GF-D8 (cell line): ENCODE data around the gene SLC9A8.
A peak's percentile ranks its signal among the peaks of the same experiment; 100 is the strongest.
"Not testable (repeated sequence)": the region's sequence is repeated elsewhere in the genome, so short reads cannot be mapped to it uniquely, and the experiment has no call there.

Experiments used
- DNase-seq: peaks from one replicate; lab custom pipeline; 2025; lab: John Stamatoyannopoulos, UW

Gene SLC9A8

GRCh38 chr20:49787371-49788357 is 25.0 kb upstream of the SLC9A8 start:
- no peak for DNase-seq

- peak; percentile 78 for DNase-seq
Observed at GRCh38 chr20:49790077-49790798, 22.4 kb upstream of the SLC9A8 start.

- DNase-seq = no peak
Observed at GRCh38 chr20:49791165-49791564, 21.5 kb upstream of the SLC9A8 start.

GRCh38 chr20:49792006-49792405 is 20.6 kb upstream of the SLC9A8 start:
- DNase-seq = no peak

- DNase-seq = no peak
Observed at GRCh38 chr20:49792611-49793010, 20.0 kb upstream of the SLC9A8 start.

- DNase-seq = peak; percentile 78
Observed at GRCh38 chr20:49794336-49795134, 18.1 kb upstream of the SLC9A8 start.

- DNase-seq = no peak
Observed at GRCh38 chr20:49795135-49795424, 17.5 kb upstream of the SLC9A8 start.

GRCh38 chr20:49796600-49797343 is 15.9 kb upstream of the SLC9A8 start:
- DNase-seq = no peak

- DNase-seq = no peak
Observed at GRCh38 chr20:49797344-49797615, 15.3 kb upstream of the SLC9A8 start.

GRCh38 chr20:49798718-49799117 is 13.9 kb upstream of the SLC9A8 start:
- no peak for DNase-seq

- DNase-seq = no peak
Observed at GRCh38 chr20:49799698-49800097, 12.9 kb upstream of the SLC9A8 start.

- no peak for DNase-seq
Observed at GRCh38 chr20:49803418-49803817, 9.2 kb upstream of the SLC9A8 start.

GRCh38 chr20:49804364-49804763 is 8.3 kb upstream of the SLC9A8 start:
- no peak for DNase-seq

GRCh38 chr20:49805224-49805876 is 7.3 kb upstream of the SLC9A8 start:
- not testable (repeated sequence) for DNase-seq

GRCh38 chr20:49808753-49809152 is 3.9 kb upstream of the SLC9A8 start:
- no peak for DNase-seq

GRCh38 chr20:49809803-49810359 is 2.7 kb upstream of the SLC9A8 start:
- DNase-seq = no peak

GRCh38 chr20:49810491-49811190 is 2.0 kb upstream of the SLC9A8 start:
- no peak for DNase-seq

- DNase-seq = no peak
Observed at GRCh38 chr20:49811825-49812506, 662 bp upstream of the SLC9A8 start.

- no peak for DNase-seq
Observed at GRCh38 chr20:49813305-49813974, 812 bp downstream of the SLC9A8 start.
